Erythroblast (primary cell): ENCODE results near the gene DZIP3.

Experiments
- GATA1 ChIP-seq: IDR thresholded peaks from 2 replicates; pipeline ENCODE4 v1.6.1; 2011; ENCODE audit warnings: low read depth, mild to moderate bottlenecking, control low read depth, low read length, moderate library complexity
- POLR2A ChIP-seq: IDR thresholded peaks from 2 replicates; pipeline ENCODE4 v1.6.1; 2011; ENCODE audit warnings: mild to moderate bottlenecking, low read length

DNA sequence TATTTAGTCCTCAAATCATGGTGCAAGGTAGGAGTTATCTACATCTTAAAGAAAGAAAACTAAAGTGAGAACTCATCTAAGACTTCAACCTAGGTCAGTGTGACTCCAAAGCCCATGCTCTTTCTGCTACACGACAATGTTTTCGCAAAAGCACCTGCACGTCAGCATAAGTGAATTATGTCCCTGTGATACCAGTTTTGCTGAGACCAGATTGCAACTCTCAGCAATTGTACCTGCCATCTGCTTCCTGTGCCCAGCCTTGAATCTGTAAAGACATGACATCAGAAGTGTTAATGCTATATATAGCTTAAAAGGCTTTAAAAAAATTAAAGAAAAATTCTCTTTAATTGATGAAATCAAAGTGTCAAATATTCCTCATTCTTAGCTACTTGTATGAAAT lies 124.3 kb downstream of the DZIP3 start:
- TF ChIP-seq POLR2A (no peak), GATA1 (no peak)
